ENCODE data around the gene MNT. TPM values are rescaled to one million over a fixed set of nuclear protein-coding genes. Genes with fewer than 3 reads are reported as not detected.

MNT gene
- polyA plus RNA-seq, 1 donor (not counting 4 experiments of a cell fraction or from before 2014, with no cell fraction given) = 2.0 TPM

DNA sequence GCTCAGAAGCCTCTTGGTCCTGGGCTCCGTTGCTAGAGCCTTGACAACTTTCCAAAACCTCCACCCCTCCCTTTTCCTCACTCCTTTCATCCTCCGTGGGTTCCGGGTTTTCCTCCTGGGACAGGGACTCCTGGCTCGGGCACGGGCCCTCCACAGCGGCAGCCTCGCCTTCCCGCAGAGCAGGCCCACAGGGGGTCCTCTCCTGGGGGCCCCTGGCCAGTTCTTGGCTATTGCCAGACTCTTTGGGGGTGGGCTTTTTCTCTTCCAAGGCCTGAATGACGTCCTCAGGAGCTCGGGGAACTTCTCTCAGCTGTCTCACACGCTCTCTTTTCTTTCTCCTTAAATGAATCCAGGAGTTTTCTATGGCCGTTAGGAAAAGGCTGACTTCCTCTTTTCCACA lies 19.3 kb upstream of the MNT start:
- Histone ChIP-seq H3K36me3 (ENCODE audit: control insufficient read depth in 2 of 2, extremely low read depth in 1 of 2, insufficient read depth in 2 of 2, low read length in 2 of 2) (peaks cover 11 to 27% of the 10 kb centered on the region in 2 experiments), H3K9ac (ENCODE audit: control insufficient read depth, extremely low read depth, insufficient read depth, low read length) (no peak overlapping the region), H3K27ac (ENCODE audit: control insufficient read depth, insufficient read depth, low read length) (no peak overlapping the region), H4K20me1 (ENCODE audit: control insufficient read depth, extremely low read depth, insufficient read depth, low read length) (no peaks in the 10 kb centered on the region), H3K9me1 (ENCODE audit: control insufficient read depth, extremely low read depth, insufficient read depth, low read length) (no peaks in the 10 kb centered on the region), H3K4me3 (ENCODE audit: control insufficient read depth in 2 of 3, extremely low read depth in 1 of 3, insufficient read depth in 2 of 3, low read depth in 1 of 3, low read length in 3 of 3) (no peak overlapping the region), H3K4me2 (ENCODE audit: control insufficient read depth, extremely low read depth, insufficient read depth, low read depth, low read length) (no peak overlapping the region), H2AFZ (ENCODE audit: control insufficient read depth, low read length) (no peak overlapping the region), H3K79me2 (ENCODE audit: control insufficient read depth, insufficient read depth, low read length) (no peaks in the 10 kb centered on the region), H3K9me3 (ENCODE audit: control insufficient read depth, low read depth, low read length) (no peaks in the 10 kb centered on the region), H3K27me3 (ENCODE audit: control insufficient read depth, extremely low read depth, insufficient read depth, low read length) (no peaks in the 10 kb centered on the region), H3K4me1 (ENCODE audit: control insufficient read depth, extremely low read depth, insufficient read depth, low read length) (peaks cover 13% of the 10 kb centered on the region)
- TF ChIP-seq, protein P1, sequence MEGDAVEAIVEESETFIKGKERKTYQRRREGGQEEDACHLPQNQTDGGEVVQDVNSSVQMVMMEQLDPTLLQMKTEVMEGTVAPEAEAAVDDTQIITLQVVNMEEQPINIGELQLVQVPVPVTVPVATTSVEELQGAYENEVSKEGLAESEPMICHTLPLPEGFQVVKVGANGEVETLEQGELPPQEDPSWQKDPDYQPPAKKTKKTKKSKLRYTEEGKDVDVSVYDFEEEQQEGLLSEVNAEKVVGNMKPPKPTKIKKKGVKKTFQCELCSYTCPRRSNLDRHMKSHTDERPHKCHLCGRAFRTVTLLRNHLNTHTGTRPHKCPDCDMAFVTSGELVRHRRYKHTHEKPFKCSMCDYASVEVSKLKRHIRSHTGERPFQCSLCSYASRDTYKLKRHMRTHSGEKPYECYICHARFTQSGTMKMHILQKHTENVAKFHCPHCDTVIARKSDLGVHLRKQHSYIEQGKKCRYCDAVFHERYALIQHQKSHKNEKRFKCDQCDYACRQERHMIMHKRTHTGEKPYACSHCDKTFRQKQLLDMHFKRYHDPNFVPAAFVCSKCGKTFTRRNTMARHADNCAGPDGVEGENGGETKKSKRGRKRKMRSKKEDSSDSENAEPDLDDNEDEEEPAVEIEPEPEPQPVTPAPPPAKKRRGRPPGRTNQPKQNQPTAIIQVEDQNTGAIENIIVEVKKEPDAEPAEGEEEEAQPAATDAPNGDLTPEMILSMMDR (optimal IDR thresholded peaks at IDR 0.05 in 1 of 3, IDR thresholded peaks at IDR 0.05 in 1 of 3, conservative IDR thresholded peaks at IDR 0.05 in 1 of 3; ENCODE audit: extremely low read depth in 1 of 3, insufficient read depth in 2 of 3, low read length in 3 of 3) = no peak
- no peak for TF ChIP-seq EZH2 (IDR thresholded peaks at IDR 0.05; ENCODE audit: low read length)
- dilution Hi-C loops (cut with MboI; ENCODE audit: extremely low pct_ligation_motif_present, low sequenced_read_pairs) = no loop called here
- DNase-seq (ENCODE audit: low read depth, low spot score) (no peak), FAIRE-seq (no peak)

DNA sequence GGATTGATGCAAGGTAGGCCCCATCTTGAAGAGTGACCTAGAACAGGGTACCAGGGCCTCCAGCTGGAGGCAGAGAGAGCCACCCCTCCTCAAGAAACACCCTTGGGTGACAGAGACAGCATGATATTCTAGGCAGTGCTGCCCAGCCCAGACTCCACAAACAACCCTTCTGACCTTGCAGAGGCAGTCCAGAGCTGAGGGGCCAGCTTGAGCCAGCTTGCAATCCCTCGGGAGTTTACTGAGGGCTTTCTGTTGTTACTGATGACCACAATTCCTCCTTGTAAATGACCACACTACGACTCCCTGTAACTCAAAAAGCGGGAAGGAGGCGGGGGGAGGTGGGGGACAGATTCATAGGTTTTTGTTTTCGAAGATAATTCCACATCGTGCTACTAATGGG lies 18.6 kb upstream of the MNT start:
- Histone ChIP-seq H3K4me2 (ENCODE audit: control insufficient read depth, extremely low read depth, insufficient read depth, low read depth, low read length) (no peak overlapping the region), H3K9me1 (ENCODE audit: control insufficient read depth, extremely low read depth, insufficient read depth, low read length) (no peaks in the 10 kb centered on the region), H3K27me3 (ENCODE audit: control insufficient read depth, extremely low read depth, insufficient read depth, low read length) (no peaks in the 10 kb centered on the region), H4K20me1 (ENCODE audit: control insufficient read depth, extremely low read depth, insufficient read depth, low read length) (no peaks in the 10 kb centered on the region), H3K9me3 (ENCODE audit: control insufficient read depth, low read depth, low read length) (no peaks in the 10 kb centered on the region), H2AFZ (ENCODE audit: control insufficient read depth, low read length) (no peak overlapping the region), H3K79me2 (ENCODE audit: control insufficient read depth, insufficient read depth, low read length) (no peaks in the 10 kb centered on the region), H3K36me3 (ENCODE audit: control insufficient read depth in 2 of 2, extremely low read depth in 1 of 2, insufficient read depth in 2 of 2, low read length in 2 of 2) (peaks cover 11 to 27% of the 10 kb centered on the region in 2 experiments), H3K9ac (ENCODE audit: control insufficient read depth, extremely low read depth, insufficient read depth, low read length) (no peak overlapping the region), H3K27ac (ENCODE audit: control insufficient read depth, insufficient read depth, low read length) (no peak overlapping the region), H3K4me1 (ENCODE audit: control insufficient read depth, extremely low read depth, insufficient read depth, low read length) (peaks cover 13% of the 10 kb centered on the region), H3K4me3 (ENCODE audit: control insufficient read depth in 2 of 3, extremely low read depth in 1 of 3, insufficient read depth in 2 of 3, low read depth in 1 of 3, low read length in 3 of 3) (no peak overlapping the region)
- TF ChIP-seq, protein P1 (optimal IDR thresholded peaks at IDR 0.05 in 1 of 3, IDR thresholded peaks at IDR 0.05 in 1 of 3, conservative IDR thresholded peaks at IDR 0.05 in 1 of 3; ENCODE audit: extremely low read depth in 1 of 3, insufficient read depth in 2 of 3, low read length in 3 of 3) = no peak
- TF ChIP-seq EZH2 (IDR thresholded peaks at IDR 0.05; ENCODE audit: low read length) = no peak
- dilution Hi-C loops (cut with MboI; ENCODE audit: extremely low pct_ligation_motif_present, low sequenced_read_pairs) = no loop called here
- DNase-seq (ENCODE audit: low read depth, low spot score) (no peak), FAIRE-seq (no peak)

All from keratinocyte (primary cell).